ENCODE results near the gene MIEF1.

The MIEF1 gene

GRCh38 chr22:39532215-39533073, 30.4 kb downstream of the MIEF1 start, which contains the start of gene RPS19BP1:
TSS of gene RPS19BP1 (minus strand) at chr22:39532748. CDS start at chr22:39532738, 10 bp downstream.
- peak; percentile 100 for DNase-seq

GRCh38 chr22:39534092-39534506, 32.0 kb downstream of the MIEF1 start:
- no peak for DNase-seq

- DNase-seq: peak; percentile 75
Measured at GRCh38 chr22:39534591-39535356, 32.7 kb downstream of the MIEF1 start.

- no peak for DNase-seq
Measured at GRCh38 chr22:39535357-39535725, 33.3 kb downstream of the MIEF1 start.

DNA sequence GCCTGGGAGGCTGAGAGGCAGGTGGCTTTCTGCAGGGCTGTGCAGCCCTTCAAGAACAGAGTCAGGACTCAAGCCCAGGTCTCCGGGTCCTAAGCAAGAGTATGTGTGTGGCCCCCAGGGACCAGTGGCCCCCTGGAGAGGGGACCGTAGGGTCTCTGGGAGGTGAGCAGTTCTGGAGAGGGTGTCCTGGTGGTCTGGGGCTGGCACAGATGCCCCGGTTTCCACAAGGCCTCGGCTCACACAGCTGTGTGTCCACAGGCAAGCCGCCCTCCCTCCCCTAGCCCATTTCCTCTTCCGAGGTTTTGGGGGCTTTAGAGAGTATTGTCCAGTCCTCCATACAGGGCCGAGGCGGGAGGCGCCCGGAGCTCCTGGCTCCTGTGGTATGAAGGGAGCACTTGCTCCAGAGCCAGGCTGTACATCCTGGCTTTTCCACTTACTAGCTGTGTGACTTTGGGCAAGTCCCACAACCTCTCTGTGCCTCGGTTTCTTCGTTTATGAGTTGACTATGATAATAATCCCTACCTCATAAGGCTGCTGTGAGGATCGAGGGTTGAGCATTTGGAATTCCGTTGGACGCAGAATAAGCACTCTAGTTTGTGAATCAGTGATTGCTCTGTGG, 33.9 kb downstream of the MIEF1 start:
- DNase-seq: no peak

GRCh38 chr22:39536711-39537110, 34.6 kb downstream of the MIEF1 start:
- DNase-seq: no peak

- DNase-seq: no peak
Measured at GRCh38 chr22:39537975-39538374, 35.9 kb downstream of the MIEF1 start.

DNA sequence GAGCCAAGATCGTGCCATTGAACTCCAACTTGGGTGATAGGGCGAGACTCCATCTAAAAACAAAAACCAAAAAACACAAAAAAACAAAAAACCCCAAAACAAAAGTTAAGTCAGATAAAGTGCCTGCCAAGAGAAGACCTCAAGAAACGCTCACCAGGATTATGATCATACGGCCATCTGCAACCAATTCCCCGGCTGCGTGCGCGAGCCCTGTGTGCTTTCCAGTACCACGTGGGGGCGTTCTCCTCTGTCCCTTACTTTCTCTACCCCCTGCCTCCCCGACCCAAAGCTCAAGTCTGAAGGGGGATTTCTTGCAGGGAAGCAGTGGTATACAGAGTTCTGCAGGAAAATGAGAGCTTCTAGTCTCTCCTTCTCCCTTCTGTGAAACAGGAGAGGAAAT, 41.0 kb downstream of the MIEF1 start:
- DNase-seq: peak; percentile 60

DNA sequence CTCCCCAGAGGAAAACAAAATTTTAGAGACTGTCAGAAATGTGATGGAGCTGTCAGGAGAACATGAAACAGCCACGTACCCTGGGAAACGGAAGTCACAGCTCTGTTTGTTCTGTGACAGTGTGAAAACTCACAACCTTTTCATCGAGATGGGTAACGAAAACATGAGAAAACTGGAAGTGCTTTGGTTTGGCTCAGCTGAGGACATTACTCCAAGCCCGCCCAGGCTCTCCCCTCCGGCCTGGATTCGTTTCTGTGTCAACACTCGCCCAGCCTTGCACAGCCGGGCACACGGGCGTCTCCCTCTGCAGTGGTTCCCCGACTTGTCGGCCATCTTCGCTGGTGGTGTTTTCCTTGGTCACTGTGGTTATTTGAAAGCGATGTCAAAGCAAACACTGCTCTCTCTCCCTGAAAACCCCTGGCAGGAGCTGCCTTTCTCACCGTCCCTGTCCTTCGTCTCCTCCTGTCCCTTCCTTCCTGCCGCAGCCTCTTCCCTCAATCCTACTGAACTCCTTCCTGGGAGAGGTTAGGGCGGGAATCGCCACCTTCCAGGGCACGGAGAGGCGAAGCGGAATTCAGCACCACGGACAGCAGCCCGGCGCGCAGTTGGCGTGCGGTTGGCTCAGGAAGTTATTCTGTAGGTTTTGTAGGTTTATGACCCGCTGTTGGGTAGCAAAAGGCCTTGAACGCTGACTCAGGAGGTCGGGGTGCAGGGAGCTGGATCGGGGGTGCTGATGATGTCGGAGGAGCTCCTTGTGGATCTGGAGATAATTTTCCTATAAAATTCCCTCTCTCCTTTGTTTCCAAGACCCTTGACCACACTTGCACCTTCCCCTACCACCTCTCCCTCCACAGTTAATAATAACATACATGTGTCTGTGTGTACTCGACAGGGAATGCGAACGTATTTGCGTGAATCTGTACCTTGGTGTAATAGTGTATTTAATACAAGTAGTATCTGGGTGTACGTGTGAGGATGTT, 43.6 kb downstream of the MIEF1 start:
- no peak for DNase-seq

GRCh38 chr22:39546889-39547586, 44.9 kb downstream of the MIEF1 start:
- DNase-seq: peak; percentile 46

- no peak for DNase-seq
Measured at GRCh38 chr22:39547587-39547947, 45.5 kb downstream of the MIEF1 start.

- no peak for DNase-seq
Measured at GRCh38 chr22:39553429-39553828, 51.3 kb downstream of the MIEF1 start.

DNA sequence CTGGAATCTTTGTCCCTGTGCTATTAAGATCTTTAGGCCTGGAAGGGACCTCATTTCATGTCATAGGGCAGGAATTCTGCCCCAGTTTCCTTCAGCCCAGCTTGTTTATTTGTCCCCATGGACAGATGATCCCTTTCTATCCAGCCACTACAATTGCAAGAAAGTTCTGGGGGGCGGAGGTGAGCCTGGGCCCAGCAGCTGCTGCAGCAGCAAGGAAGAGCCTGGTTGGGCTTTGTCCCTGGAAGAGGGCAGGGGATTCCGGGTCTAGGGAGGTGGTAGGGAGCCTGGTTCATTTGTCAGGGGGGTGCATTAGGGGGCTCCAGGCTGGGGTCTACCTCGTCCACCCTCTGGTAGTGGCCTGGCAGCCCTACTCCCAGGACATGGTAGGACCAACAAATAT, 52.1 kb downstream of the MIEF1 start:
- no peak for DNase-seq

DNA sequence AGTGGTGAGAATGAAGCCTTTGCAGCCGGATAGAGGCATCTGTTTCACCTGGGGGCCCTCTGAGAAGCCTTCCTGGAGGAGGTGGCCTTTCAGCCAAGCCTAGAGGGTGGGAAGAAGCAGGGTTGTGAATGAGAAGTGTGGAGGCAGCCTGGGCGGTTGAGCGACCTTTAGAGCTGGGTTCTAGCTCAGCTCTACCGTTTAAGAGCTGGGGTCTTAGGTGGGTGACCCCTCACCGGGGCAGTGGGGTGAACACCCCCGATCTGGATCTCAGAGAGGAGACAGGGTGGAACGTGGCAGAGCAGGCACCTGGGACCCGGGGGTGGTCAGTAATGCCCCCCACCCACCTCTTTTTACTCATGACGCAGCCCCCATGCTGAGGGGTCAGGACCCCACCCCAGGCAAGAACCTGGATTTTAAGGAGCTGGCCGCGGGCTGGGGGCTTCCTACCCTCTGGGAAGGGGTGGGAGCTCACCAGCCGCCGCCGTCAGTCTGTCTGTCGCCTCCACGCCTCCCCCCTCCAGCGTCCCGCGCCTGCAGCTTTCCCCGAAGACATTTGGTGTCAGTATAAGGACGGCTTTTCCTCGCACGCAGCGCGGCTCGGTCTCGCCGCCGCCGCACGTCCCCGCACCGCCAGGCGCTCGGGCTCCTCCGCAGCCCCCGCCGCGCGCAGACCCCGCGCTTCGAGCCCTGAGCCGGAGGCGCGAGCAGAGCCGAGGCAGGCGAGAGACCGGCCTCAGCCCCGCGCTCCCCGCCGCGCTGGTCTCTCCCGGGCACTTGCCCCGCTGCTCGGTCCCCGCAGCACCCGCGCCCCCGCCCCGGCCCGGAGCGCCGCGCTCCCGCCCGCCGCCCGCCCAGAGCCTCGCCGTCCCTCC, 55.1 kb downstream of the MIEF1 start:
- DNase-seq: peak; percentile 33

GRCh38 chr22:39558254-39558727, 56.2 kb downstream of the MIEF1 start:
- DNase-seq: no peak

DNA sequence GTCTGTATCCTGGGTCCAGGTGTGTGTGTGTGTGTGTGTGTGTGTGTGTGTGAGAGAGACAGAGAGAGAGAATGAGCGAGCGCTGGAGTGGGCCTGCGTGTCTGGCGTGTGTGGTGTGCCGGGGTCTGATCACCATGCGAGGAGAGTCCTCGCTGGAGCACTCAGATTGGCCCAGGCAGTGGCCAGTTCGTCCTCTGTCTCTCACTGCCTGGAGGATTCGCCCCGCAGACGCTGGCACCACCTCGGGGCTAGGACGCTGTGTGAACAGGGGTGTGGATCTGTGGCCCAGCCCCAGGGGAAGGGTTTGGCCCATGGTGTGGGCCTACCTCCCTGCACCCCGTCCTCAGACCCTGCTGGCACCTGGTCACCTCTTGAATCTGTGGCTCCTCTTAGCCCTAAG, 56.9 kb downstream of the MIEF1 start:
- DNase-seq: no peak

DNA sequence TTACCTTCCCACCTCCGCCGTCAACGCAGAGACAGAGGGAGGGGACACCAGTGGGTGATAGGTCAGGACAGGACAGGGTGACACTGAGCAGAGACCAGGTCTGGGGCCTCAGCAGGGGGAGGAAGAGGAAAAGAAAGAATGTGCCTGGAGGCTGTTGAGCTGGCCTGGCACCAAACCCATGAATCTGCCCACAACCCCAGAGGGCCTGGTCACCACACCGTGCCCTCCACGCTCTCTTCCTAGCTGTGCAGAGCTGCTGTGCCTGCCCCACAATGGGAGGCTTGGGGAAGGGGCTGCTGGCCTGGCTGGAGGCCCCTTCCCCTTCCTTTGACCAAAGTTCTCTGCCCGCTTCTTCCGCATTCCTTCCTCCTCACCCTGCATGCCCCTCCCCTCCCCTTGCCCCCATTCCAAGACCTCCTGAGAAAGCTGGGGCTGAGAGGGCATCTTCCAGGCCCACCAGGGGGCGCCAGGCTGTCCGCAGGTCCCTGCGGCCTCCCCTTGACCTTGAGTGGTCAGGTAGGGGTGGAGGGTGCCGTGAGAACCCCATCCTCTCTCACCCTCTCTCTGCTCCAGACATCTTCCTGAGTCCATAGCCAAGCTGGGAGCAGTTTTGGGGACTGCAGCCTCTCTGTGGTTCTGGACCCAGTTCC, 57.5 kb downstream of the MIEF1 start:
- no peak for DNase-seq

DNA sequence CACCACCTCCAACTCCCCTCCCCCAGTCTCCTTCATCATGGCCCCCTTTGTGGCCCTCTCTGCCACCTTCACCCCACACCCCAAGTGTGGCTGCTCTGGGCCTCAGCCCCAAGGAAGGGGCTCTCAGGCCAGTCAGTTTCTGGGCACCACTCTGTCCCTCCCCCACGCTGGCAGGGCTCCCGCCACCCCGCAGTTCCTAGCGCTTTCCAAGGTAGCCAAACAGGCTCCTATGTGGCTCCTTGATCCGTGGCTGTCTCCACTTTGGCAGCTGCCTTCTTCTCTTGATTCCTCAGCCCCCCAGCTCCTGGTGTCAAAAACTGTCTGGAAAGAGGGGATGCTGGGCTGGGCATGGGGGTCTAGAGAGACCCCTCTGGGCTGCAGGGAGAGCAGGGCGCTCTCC, 58.0 kb downstream of the MIEF1 start:
- DNase-seq: no peak

GRCh38 chr22:39562839-39563489, 60.9 kb downstream of the MIEF1 start:
- DNase-seq: no peak

All from NCI-H1694 treated with DMSO at 0.1 percent for 48 hours (cell line).